Gastroesophageal sphincter (tissue), 4 donors: ENCODE data around the gene PI16. TPM values are rescaled to one million over a fixed set of nuclear protein-coding genes. Genes with fewer than 3 reads are reported as not detected.
A peak's percentile ranks its signal among the peaks of the same experiment; 100 is the strongest.

Source experiments
- ATAC-seq: fragments of 150-250 bp; one replicate; pipeline ENCODE4 v1.9.1; 2016; ENCODE audit warnings: mild to moderate bottlenecking, moderate library complexity
- H3K27ac ChIP-seq, 4 donors: fragments of 200-600 bp; sonication (generic) in 3 of 4; 1 replicate in 3 of 4; 2 replicates in 1 of 4; pipeline ENCODE4 v1.5.1; 2016 to 2019
- H3K27me3 ChIP-seq: fragments of 200-600 bp; sonication (generic); one replicate; pipeline ENCODE4 v1.5.1; 2019
- H3K36me3 ChIP-seq, 2 donors: fragments of 200-600 bp; sonication (generic); one replicate each; pipeline ENCODE4 v1.5.1; 2019; ENCODE audit warnings: control low read depth in 1 of 2
- H3K4me1 ChIP-seq, 3 donors: fragments of 200-600 bp; sonication (generic); 1 replicate in 2 of 3; 2 replicates in 1 of 3; pipeline ENCODE4 v1.5.1; 2016 to 2019; ENCODE audit warnings: control low read depth in 2 of 3
- H3K4me3 ChIP-seq, 2 donors: fragments of 200-600 bp; sonication (generic); one replicate each; pipeline ENCODE4 v1.5.1; 2019; ENCODE audit warnings: mild to moderate bottlenecking in 1 of 2, moderate library complexity in 1 of 2
- H3K9me3 ChIP-seq, 3 donors: fragments of 200-600 bp; sonication (generic); one replicate each; pipeline ENCODE4 v1.5.1; 2017 to 2019; ENCODE audit warnings: control low read depth in 2 of 3
- CTCF ChIP-seq, 4 experiments: fragments of 200-600 bp in 2 of 4; fragments of 450-650 bp in 2 of 4; sonication (generic) in 1 of 4; IDR thresholded peaks; one replicate each; pipeline ENCODE4 v1.5.1; 2017 to 2019; ENCODE audit warnings: antibody characterized with exemption in 4 of 4, mild to moderate bottlenecking in 2 of 4, moderate library complexity in 2 of 4
- EP300 ChIP-seq: sonication (generic); formaldehyde crosslinking; IDR thresholded peaks from one replicate; pipeline ENCODE4 v1.6.1; 2017; ENCODE audit warnings: antibody characterized with exemption, mild to moderate bottlenecking
- POLR2A ChIP-seq, 2 donors: fragments of 450-650 bp; IDR thresholded peaks; one replicate each; pipeline ENCODE4 v1.6.1; 2017; ENCODE audit warnings: antibody characterized with exemption in 2 of 2, mild to moderate bottlenecking in 2 of 2, moderate library complexity in 1 of 2
- POLR2AphosphoS5 ChIP-seq: sonication (generic); formaldehyde crosslinking; IDR thresholded peaks from one replicate; pipeline ENCODE4 v1.6.1; 2017; ENCODE audit warnings: antibody characterized with exemption
- WGBS, 2 donors: methylation state at CpG; one replicate each; pipeline ENCODE4 v1.1.5; 2018; ENCODE audit warnings: low coverage in 1 of 2; 5-methylcytosine and 5-hydroxymethylcytosine counted together
- total RNA-seq, 4 donors: library from RNA; depleted of rRNA; stranded (reverse); fragments of >200 nt; gene quantifications; one replicate each; pipeline ENCODE4 v1.1.0, GENCODE V29; 2016

Gene PI16
- total RNA-seq, 4 donors from 2014 or later = 21.6 to 53.5 (median 44.9) TPM

- H3K4me3 ChIP-seq = peak overlapping the region in 1 of 2 donors; percentile 39
- H3K27ac ChIP-seq = peak overlapping the region in 1 of 4 donors; percentile 23
- no peaks in the 10 kb centered on the region for H3K9me3 ChIP-seq
- 73 to 84% methylated on average over 5 to 7 of the region's 13 CpGs for WGBS, 2 donors
- no peaks in the 10 kb centered on the region for H3K27me3 ChIP-seq
- TF ChIP-seq POLR2AphosphoS5 (no peak), EP300 (no peak), POLR2A (IDR thresholded peaks at IDR 0.05) (no peak)
- ATAC-seq = no peak
- H3K36me3 ChIP-seq = no peaks in the 10 kb centered on the region
- no peaks in the 10 kb centered on the region for H3K4me1 ChIP-seq
Observed at GRCh38 chr6:37005827-37006567, 51.5 kb downstream of the PI16 start.

GRCh38 chr6:37006793-37007339, 52.3 kb downstream of the PI16 start:
- WGBS, 2 donors = 69 to 90% methylated on average over 2 to 3 of the region's 5 CpGs
- Histone ChIP-seq H3K27me3 (no peaks in the 10 kb centered on the region), H3K36me3 (no peaks in the 10 kb centered on the region), H3K4me1 (no peaks in the 10 kb centered on the region), H3K9me3 (no peaks in the 10 kb centered on the region), H3K27ac (no peak overlapping the region), H3K4me3 (peak overlapping the region in 1 of 2 donors; percentile 39)
- no peak for TF ChIP-seq POLR2AphosphoS5
- no peak for TF ChIP-seq EP300
- no peak for TF ChIP-seq CTCF (IDR thresholded peaks at IDR 0.05)
- TF ChIP-seq POLR2A (IDR thresholded peaks at IDR 0.05) = no peak
- no peak for ATAC-seq

GRCh38 chr6:37007340-37008043, 53.0 kb downstream of the PI16 start:
- ATAC-seq = no peak
- H3K4me3 ChIP-seq = peak overlapping the region in 1 of 2 donors; percentile 39

GRCh38 chr6:37008484-37009465, 54.2 kb downstream of the PI16 start:
- H3K27me3 ChIP-seq = no peaks in the 10 kb centered on the region
- H3K4me1 ChIP-seq = no peaks in the 10 kb centered on the region
- ATAC-seq = peak; percentile 8
- TF ChIP-seq POLR2A (IDR thresholded peaks at IDR 0.05) (no peak), POLR2AphosphoS5 (no peak), EP300 (no peak), CTCF (IDR thresholded peaks at IDR 0.05) (no peak)
- peak overlapping the region in 1 of 2 donors; percentile 25 for H3K4me3 ChIP-seq
- 81 to 88% methylated on average over 3 to 4 of the region's 15 CpGs for WGBS, 2 donors
- H3K27ac ChIP-seq = no peak overlapping the region
- no peaks in the 10 kb centered on the region for H3K9me3 ChIP-seq
- H3K36me3 ChIP-seq = no peaks in the 10 kb centered on the region

More at GRCh38 chr6:37007340-37008043, 53.0 kb downstream of the PI16 start:
- Histone ChIP-seq H3K4me1 (no peaks in the 10 kb centered on the region), H3K36me3 (no peaks in the 10 kb centered on the region), H3K27me3 (no peaks in the 10 kb centered on the region), H3K27ac (peak overlapping the region in 1 of 4 donors; percentile 9), H3K9me3 (no peaks in the 10 kb centered on the region)
- WGBS, 2 donors = 80 to 90% methylated on average over 4 to 5 of the region's 12 CpGs
- TF ChIP-seq EP300 (no peak), POLR2AphosphoS5 (no peak), CTCF (IDR thresholded peaks at IDR 0.05) (no peak), POLR2A (IDR thresholded peaks at IDR 0.05) (no peak)
